Liver (tissue), 3 donors: ENCODE data around the gene RAD51B.

ENCODE experiments used
- CTCF ChIP-seq: fragments of 150-350 bp; IDR thresholded peaks from 2 replicates; pipeline ENCODE4 v1.5.1; 2017; ENCODE audit warnings: improper control_type of control experiment, low read depth, low read length; ENCODE audit not compliant: missing input control
- FOXA1 ChIP-seq: IDR thresholded peaks from 2 replicates; pipeline ENCODE4 v1.6.1; 2016; ENCODE audit warnings: antibody characterized with exemption
- GABPA ChIP-seq, 2 donors: IDR thresholded peaks in 1 of 2; conservative IDR thresholded peaks in 1 of 2; 2 replicates each; pipeline ENCODE4 v1.6.1; 2016; ENCODE audit warnings: antibody characterized with exemption in 2 of 2, mild to moderate bottlenecking in 1 of 2, moderate library complexity in 1 of 2
- JUND ChIP-seq, 2 donors: IDR thresholded peaks; 2 replicates each; pipeline ENCODE4 v1.6.1; 2016; ENCODE audit warnings: antibody characterized with exemption in 2 of 2
- MAX ChIP-seq: IDR thresholded peaks from 2 replicates; pipeline ENCODE4 v1.6.1; 2016; ENCODE audit warnings: antibody characterized with exemption
- REST ChIP-seq: IDR thresholded peaks from 2 replicates; pipeline ENCODE4 v1.6.1; 2016; ENCODE audit warnings: antibody characterized with exemption, mild to moderate bottlenecking
- SP1 ChIP-seq: IDR thresholded peaks from 2 replicates; pipeline ENCODE4 v1.6.1; 2018; ENCODE audit warnings: antibody characterized with exemption, mild to moderate bottlenecking
- TAF1 ChIP-seq: conservative IDR thresholded peaks from 2 replicates; pipeline ENCODE4 v1.6.1; 2016; ENCODE audit warnings: antibody characterized with exemption, mild to moderate bottlenecking
- YY1 ChIP-seq: IDR thresholded peaks from 2 replicates; pipeline ENCODE4 v1.6.1; 2016; ENCODE audit warnings: antibody characterized with exemption, mild to moderate bottlenecking
- donor health status: healthy.
- donor health status: healthy.

- TF ChIP-seq SP1 = no peak
- TF ChIP-seq CTCF = no peak
- TF ChIP-seq GABPA (IDR thresholded peaks at IDR 0.05 in 1 of 2, conservative IDR thresholded peaks at IDR 0.05 in 1 of 2) = no peak
- no peak for TF ChIP-seq MAX
- no peak for TF ChIP-seq FOXA1
- TF ChIP-seq REST = no peak
- no peak for TF ChIP-seq JUND (IDR thresholded peaks at IDR 0.05)
- no peak for TF ChIP-seq TAF1
- no peak for TF ChIP-seq YY1
Measured at GRCh38 chr14:68065322-68065721, 245.7 kb downstream of the RAD51B start.
